Natural killer cell (primary cell): ENCODE data around the gene NFS1. TPM values are rescaled to one million over a fixed set of nuclear protein-coding genes. Genes with fewer than 3 reads are reported as not detected.
A peak's percentile ranks its signal among the peaks of the same experiment; 100 is the strongest.

Experiments
- ATAC-seq, 3 donors: fragments of 150-1000 bp in 2 of 3; fragments of 200-7000 bp in 1 of 3; cut with Tn5 transposase; 1 replicate in 1 of 3; 2 replicates in 2 of 3; pipeline ENCODE4 v1.10.0; 2021; ENCODE audit warnings: mild to moderate bottlenecking in 2 of 3, moderate library complexity in 2 of 3
- DNase-seq, 2 donors: peaks; one replicate each; pipeline versions ENCODE4 v3.0.0 to v3.0.0-alpha.2; 2013 to 2021; ENCODE audit warnings: mixed read lengths in 1 of 2
- H3K27ac ChIP-seq: one replicate; pipeline ENCODE4 v1.5.1; 2013; ENCODE audit warnings: mild to moderate bottlenecking, low read length
- H3K27me3 ChIP-seq: one replicate; pipeline ENCODE4 v1.6.1; 2013; ENCODE audit warnings: low read length; ENCODE audit not compliant: control insufficient read depth, insufficient read depth
- H3K36me3 ChIP-seq: one replicate; pipeline ENCODE4 v1.6.1; 2013; ENCODE audit warnings: low read length; ENCODE audit not compliant: control insufficient read depth, insufficient read depth
- H3K4me1 ChIP-seq: one replicate; pipeline ENCODE4 v1.6.1; 2013; ENCODE audit warnings: low read length; ENCODE audit not compliant: control insufficient read depth, insufficient read depth
- H3K4me3 ChIP-seq: one replicate; pipeline ENCODE4 v1.5.1; 2013; ENCODE audit warnings: low read length
- H3K9me3 ChIP-seq: one replicate; pipeline ENCODE4 v1.6.1; 2013; ENCODE audit warnings: low read length; ENCODE audit not compliant: control insufficient read depth, insufficient read depth
- H3K27ac Mint-ChIP-seq, 2 donors: one replicate each; pipeline ENCODE4 v1.8.0; 2022; ENCODE audit warnings: mild to moderate bottlenecking in 2 of 2, mixed read lengths in 2 of 2, moderate library complexity in 1 of 2
- H3K27me3 Mint-ChIP-seq, 2 donors: one replicate each; pipeline ENCODE4 v1.8.0; 2022; ENCODE audit warnings: low read depth in 2 of 2, mixed read lengths in 2 of 2
- H3K36me3 Mint-ChIP-seq: one replicate; pipeline ENCODE4 v1.8.0; 2022; ENCODE audit warnings: mixed read lengths
- H3K4me1 Mint-ChIP-seq, 2 donors: one replicate each; pipeline ENCODE4 v1.8.0; 2022; ENCODE audit warnings: mixed read lengths in 2 of 2
- H3K4me3 Mint-ChIP-seq: one replicate; pipeline ENCODE4 v1.8.0; 2022; ENCODE audit warnings: mild to moderate bottlenecking, moderate library complexity, mixed read lengths
- H3K9me3 Mint-ChIP-seq, 2 donors: one replicate each; pipeline ENCODE4 v1.8.0; 2022; ENCODE audit warnings: mixed read lengths in 2 of 2
- CTCF ChIP-seq: fragments of 200-600 bp; IDR thresholded peaks from one replicate; pipeline ENCODE4 v1.8.0; 2022; ENCODE audit warnings: antibody characterized with exemption
- WGBS: methylation state at CpG from one replicate; pipeline ENCODE4 v1.1.7; 2013; ENCODE audit warnings: missing lambda C conversion rate; ENCODE audit not compliant: insufficient coverage; 5-methylcytosine and 5-hydroxymethylcytosine counted together
- intact Hi-C: fragments of 100-400 bp; cut with micrococcal nuclease; formaldehyde crosslinking; loops from one replicate; pipeline ENCODE4 v1.14.2; 2022
- total RNA-seq, 4 donors: library from RNA; stranded (reverse); fragments of 120-200 nt in 1 of 4; gene quantifications; one replicate each; pipeline versions ENCODE4 v1.2.3 to v1.2.4, GENCODE V29; 2013 to 2022

The NFS1 gene
- total RNA-seq, 3 donors from 2014 or later (not counting 1 experiment from before 2014, with no cell fraction given), result 11.3 to 20.8 (median 16.0) TPM

GRCh38 chr20:35664466-35665206, 34.5 kb downstream of the NFS1 start, which contains the start of the genes CPNE1 and RBM12:
Gene CPNE1 (minus strand): TSS chr20:35664900. CDS start chr20:35632923, 31,977 bp downstream.
Gene RBM12 (minus strand): TSS chr20:35664900. CDS start chr20:35655322, 9,578 bp downstream.
- intact Hi-C loops, result loop anchor here (1.0 to 5.0 kb wide), 5 partner anchors 33 to 124 kb away; partner anchors contain the start of genes NFS1, RBM39 and ROMO1
- Mint-ChIP-seq H3K27ac (peak within 1 kb of the TSS in 1 of 2 donors; percentile 100), H3K36me3 (peaks cover 8% of the 10 kb centered on the region), H3K4me3 (peak within 1 kb of the TSS; percentile 96), H3K9me3 (no peaks in the 10 kb centered on the region), H3K4me1 (peaks cover 55% of the 10 kb centered on the region in 2 donors), H3K27me3 (no peaks in the 10 kb centered on the region)
- Histone ChIP-seq H3K4me3 (peak within 1 kb of the TSS; percentile 81), H3K27me3 (no peaks in the 10 kb centered on the region), H3K36me3 (peaks cover 11% of the 10 kb centered on the region), H3K4me1 (peaks cover 22% of the 10 kb centered on the region), H3K27ac (peak within 1 kb of the TSS; percentile 97), H3K9me3 (no peaks in the 10 kb centered on the region)
- TF ChIP-seq CTCF, result no peak
- WGBS, result under 1% methylated on average over 61 of the region's 61 CpGs
- ATAC-seq (peak; percentile 68 to 87 (median 80)), DNase-seq (peak; percentile 93 to 98)

- peak overlapping the region; percentile 81 for H3K4me3 ChIP-seq
- H3K9me3 Mint-ChIP-seq, result no peaks in the 10 kb centered on the region
Observed at GRCh38 chr20:35663516-35664465, 35.4 kb downstream of the NFS1 start.

DNA sequence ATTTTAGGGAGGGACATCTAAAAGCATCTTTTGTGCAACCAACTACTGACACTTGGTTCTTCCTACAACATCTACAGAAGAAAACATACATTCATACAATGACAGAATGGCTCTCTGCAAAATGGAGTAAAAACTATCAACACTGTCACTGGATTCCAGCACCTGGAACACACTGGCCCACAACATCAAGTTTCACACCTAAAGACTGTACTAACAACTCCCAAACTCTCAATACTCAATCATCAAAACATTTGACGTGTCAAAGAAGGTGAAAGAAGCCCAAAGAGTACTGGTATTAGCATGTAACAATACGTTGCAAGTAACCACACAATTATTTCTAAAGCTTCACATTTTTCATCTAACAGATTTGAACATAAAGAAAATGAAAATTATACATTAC, 36.6 kb downstream of the NFS1 start:
- Histone ChIP-seq H3K4me3 (no peak overlapping the region), H3K9me3 (no peaks in the 10 kb centered on the region), H3K27ac (peak overlapping the region; percentile 67), H3K27me3 (no peaks in the 10 kb centered on the region), H3K36me3 (no peaks in the 10 kb centered on the region), H3K4me1 (peaks cover 34% of the 10 kb centered on the region)
- intact Hi-C loops, result loop anchor here (5.0 kb wide), 1 partner anchor 35 kb away; the partner anchor contains the start of genes NFS1 and ROMO1
- 19% methylated on average over 2 of the region's 2 CpGs for WGBS
- no peak for TF ChIP-seq CTCF
- Mint-ChIP-seq H3K4me1 (peaks cover 63 to 66% of the 10 kb centered on the region in 2 donors), H3K9me3 (no peaks in the 10 kb centered on the region), H3K27ac (peak overlapping the region in 1 of 2 donors; percentile 100), H3K4me3 (peak overlapping the region; percentile 96), H3K27me3 (no peaks in the 10 kb centered on the region), H3K36me3 (no peaks in the 10 kb centered on the region)
- no peak for ATAC-seq
- DNase-seq, result peak in 1 of 2 donors; percentile 28

More at GRCh38 chr20:35663516-35664465, 35.4 kb downstream of the NFS1 start:
- no peak for TF ChIP-seq CTCF
- H3K27ac Mint-ChIP-seq, result peak overlapping the region in 1 of 2 donors; percentile 100
- DNase-seq, result peak; percentile 68 to 83
- H3K27me3 ChIP-seq, result no peaks in the 10 kb centered on the region
- ATAC-seq, result peak; percentile 54 to 74 (median 61)
- peaks cover 3% of the 10 kb centered on the region for H3K36me3 ChIP-seq
- no peaks in the 10 kb centered on the region for H3K27me3 Mint-ChIP-seq
- no peaks in the 10 kb centered on the region for H3K9me3 ChIP-seq
- under 1% methylated on average over 27 of the region's 28 CpGs for WGBS
- intact Hi-C loops, result loop anchor here (1.0 to 5.0 kb wide), 5 partner anchors 34 to 123 kb away; partner anchors contain the start of genes NFS1, RBM39 and ROMO1
- peaks cover 60 to 64% of the 10 kb centered on the region in 2 donors for H3K4me1 Mint-ChIP-seq
- H3K36me3 Mint-ChIP-seq, result peaks cover 4% of the 10 kb centered on the region
- H3K4me1 ChIP-seq, result peaks cover 24% of the 10 kb centered on the region
- peak overlapping the region; percentile 97 for H3K27ac ChIP-seq
- peak overlapping the region; percentile 96 for H3K4me3 Mint-ChIP-seq
